Measurements from ENCODE around the gene PIGL.
"Not testable (repeated sequence)": the region's sequence is repeated elsewhere in the genome, so short reads cannot be mapped to it uniquely, and the experiment has no call there.

Gene PIGL

GRCh38 chr17:16215002-16215272 lies 2.1 kb upstream of the PIGL start:
- Histone ChIP-seq H3K9ac (ENCODE audit: low read length) (peak overlapping the region; percentile 81), H3K27ac (ENCODE audit: low read depth, low read length, poor library complexity, severe bottlenecking) (peak overlapping the region; percentile 88), H3K36me3 (ENCODE audit: insufficient read depth, low read length) (peaks cover 6% of the 10 kb centered on the region; the same call in 1 of the 2 replicates), H3K9me2 (ENCODE audit: low read depth, low read length) (no peaks in the 10 kb centered on the region), H3K4me2 (ENCODE audit: low read length) (peak overlapping the region; percentile 97), H3K79me2 (ENCODE audit: insufficient read depth, low read length) (peaks cover 76% of the 10 kb centered on the region), H3F3A (ENCODE audit: insufficient read depth, low read length) (no peaks in the 10 kb centered on the region), H4K20me1 (ENCODE audit: insufficient read depth, low read length) (no peaks in the 10 kb centered on the region), H3K4me1 (ENCODE audit: insufficient read depth, low read length, severe bottlenecking) (peaks cover 51% of the 10 kb centered on the region), H3K9me3 (ENCODE audit: low read length) (no peaks in the 10 kb centered on the region), H3K4me3 (ENCODE audit: low read depth, low read length, poor library complexity, severe bottlenecking) (peak overlapping the region; percentile 84), H3K27me3 (ENCODE audit: insufficient read depth, low read length) (no peaks in the 10 kb centered on the region), H2AFZ (ENCODE audit: low read length) (no peak overlapping the region)
- TF ChIP-seq CTCF (IDR thresholded peaks at IDR 0.05; ENCODE audit: low read length) (no peak), EZH2 (IDR thresholded peaks at IDR 0.05; ENCODE audit: borderline replicate concordance, low read length) (no peak)

GRCh38 chr17:16215273-16215964 lies 1.6 kb upstream of the PIGL start, which contains the start of gene NCOR1:
TSS of gene NCOR1 (minus strand) at chr17:16215534. CDS start at chr17:16194569, 20,965 bp downstream.
- H3K9me3 ChIP-seq (ENCODE audit: low read length) = no peaks in the 10 kb centered on the region
- H3K27ac ChIP-seq (ENCODE audit: low read depth, low read length, poor library complexity, severe bottlenecking) = peak within 1 kb of the TSS; percentile 88
- H3K4me3 ChIP-seq (ENCODE audit: low read depth, low read length, poor library complexity, severe bottlenecking) = peak within 1 kb of the TSS; percentile 84
- H4K20me1 ChIP-seq (ENCODE audit: insufficient read depth, low read length) = no peaks in the 10 kb centered on the region
- peaks cover 6% of the 10 kb centered on the region; the same call in 1 of the 2 replicates for H3K36me3 ChIP-seq (ENCODE audit: insufficient read depth, low read length)
- H3K4me2 ChIP-seq (ENCODE audit: low read length) = peak within 1 kb of the TSS; percentile 97
- peaks cover 51% of the 10 kb centered on the region for H3K4me1 ChIP-seq (ENCODE audit: insufficient read depth, low read length, severe bottlenecking)
- H3K27me3 ChIP-seq (ENCODE audit: insufficient read depth, low read length) = no peaks in the 10 kb centered on the region
- peak within 1 kb of the TSS; percentile 81 for H3K9ac ChIP-seq (ENCODE audit: low read length)
- H3K9me2 ChIP-seq (ENCODE audit: low read depth, low read length) = no peaks in the 10 kb centered on the region
- no peaks in the 10 kb centered on the region for H3F3A ChIP-seq (ENCODE audit: insufficient read depth, low read length)
- no peak within 1 kb of the TSS for H2AFZ ChIP-seq (ENCODE audit: low read length)
- TF ChIP-seq CTCF (IDR thresholded peaks at IDR 0.05; ENCODE audit: low read length) = no peak
- peaks cover 71% of the 10 kb centered on the region for H3K79me2 ChIP-seq (ENCODE audit: insufficient read depth, low read length)

GRCh38 chr17:16215965-16216316 lies 1.1 kb upstream of the PIGL start:
- no peaks in the 10 kb centered on the region for H3F3A ChIP-seq (ENCODE audit: insufficient read depth, low read length)
- peak overlapping the region; percentile 81 for H3K9ac ChIP-seq (ENCODE audit: low read length)
- peak overlapping the region; percentile 84 for H3K4me3 ChIP-seq (ENCODE audit: low read depth, low read length, poor library complexity, severe bottlenecking)
- H3K4me2 ChIP-seq (ENCODE audit: low read length) = peak overlapping the region; percentile 97
- peaks cover 66% of the 10 kb centered on the region for H3K79me2 ChIP-seq (ENCODE audit: insufficient read depth, low read length)
- H3K9me2 ChIP-seq (ENCODE audit: low read depth, low read length) = no peaks in the 10 kb centered on the region
- H3K9me3 ChIP-seq (ENCODE audit: low read length) = no peaks in the 10 kb centered on the region
- no peak overlapping the region for H2AFZ ChIP-seq (ENCODE audit: low read length)
- H3K27me3 ChIP-seq (ENCODE audit: insufficient read depth, low read length) = no peaks in the 10 kb centered on the region
- H4K20me1 ChIP-seq (ENCODE audit: insufficient read depth, low read length) = no peaks in the 10 kb centered on the region
- TF ChIP-seq CTCF (IDR thresholded peaks at IDR 0.05; ENCODE audit: low read length) (no peak), EZH2 (IDR thresholded peaks at IDR 0.05; ENCODE audit: borderline replicate concordance, low read length) (no peak)
- H3K4me1 ChIP-seq (ENCODE audit: insufficient read depth, low read length, severe bottlenecking) = peaks cover 51% of the 10 kb centered on the region
- peaks cover 10% of the 10 kb centered on the region; the same call in 1 of the 2 replicates for H3K36me3 ChIP-seq (ENCODE audit: insufficient read depth, low read length)
- peak overlapping the region; percentile 88 for H3K27ac ChIP-seq (ENCODE audit: low read depth, low read length, poor library complexity, severe bottlenecking)

GRCh38 chr17:16216341-16217001 lies 539 bp upstream of the PIGL start:
- not testable (repeated sequence) for H3K9me2 ChIP-seq (ENCODE audit: low read depth, low read length); H3K9me3 ChIP-seq (ENCODE audit: low read length); H4K20me1 ChIP-seq (ENCODE audit: insufficient read depth, low read length); H3K27me3 ChIP-seq (ENCODE audit: insufficient read depth, low read length); H3F3A ChIP-seq (ENCODE audit: insufficient read depth, low read length)
- Histone ChIP-seq H2AFZ (ENCODE audit: low read length) (peak overlapping the region; percentile 58; the same call in 1 of the 2 replicates), H3K9ac (ENCODE audit: low read length) (peak overlapping the region; percentile 81), H3K4me2 (ENCODE audit: low read length) (peak overlapping the region; percentile 97), H3K27ac (ENCODE audit: low read depth, low read length, poor library complexity, severe bottlenecking) (peak overlapping the region; percentile 88), H3K79me2 (ENCODE audit: insufficient read depth, low read length) (peaks cover 61% of the 10 kb centered on the region), H3K36me3 (ENCODE audit: insufficient read depth, low read length) (peaks cover 10% of the 10 kb centered on the region; the same call in 1 of the 2 replicates), H3K4me3 (ENCODE audit: low read depth, low read length, poor library complexity, severe bottlenecking) (peak overlapping the region; percentile 84), H3K4me1 (ENCODE audit: insufficient read depth, low read length, severe bottlenecking) (peaks cover 51% of the 10 kb centered on the region)
